ENCODE results near the gene RFTN1.

The RFTN1 gene

GRCh38 chr3:16388850-16389441, 124.6 kb downstream of the RFTN1 start:
- no peak for TF ChIP-seq CTCF (IDR thresholded peaks at IDR 0.05; ENCODE audit: extremely low read depth, insufficient read depth, missing control alignments)
- in situ Hi-C loops (cut with MboI; ENCODE audit: low pct_unique_long_range_greater_than_20kb, low sequenced_read_pairs, unreplicated experiment) = no loop called here
- DNase-seq (ENCODE audit: low spot score) = no peak

- in situ Hi-C loops (cut with MboI; ENCODE audit: low pct_unique_long_range_greater_than_20kb, low sequenced_read_pairs, unreplicated experiment) = no loop called here
- no peak for DNase-seq (ENCODE audit: low spot score)
These were observed 126.9 kb downstream of the RFTN1 start for GRCh38 chr3:16386561-16386960.

GRCh38 chr3:16385151-16385550, 128.3 kb downstream of the RFTN1 start:
- in situ Hi-C loops (cut with MboI; ENCODE audit: low pct_unique_long_range_greater_than_20kb, low sequenced_read_pairs, unreplicated experiment) = no loop called here
- no peak for TF ChIP-seq CTCF (IDR thresholded peaks at IDR 0.05; ENCODE audit: extremely low read depth, insufficient read depth, missing control alignments)
- DNase-seq (ENCODE audit: low spot score) = no peak

More at GRCh38 chr3:16386561-16386960, 126.9 kb downstream of the RFTN1 start:
- no peak for TF ChIP-seq CTCF (IDR thresholded peaks at IDR 0.05; ENCODE audit: extremely low read depth, insufficient read depth, missing control alignments)

- DNase-seq (ENCODE audit: low spot score) = no peak
- TF ChIP-seq CTCF (IDR thresholded peaks at IDR 0.05; ENCODE audit: extremely low read depth, insufficient read depth, missing control alignments) = no peak
- in situ Hi-C loops (cut with MboI; ENCODE audit: low pct_unique_long_range_greater_than_20kb, low sequenced_read_pairs, unreplicated experiment) = no loop called here
These were observed 129.6 kb downstream of the RFTN1 start for GRCh38 chr3:16383864-16384263.

- TF ChIP-seq CTCF (IDR thresholded peaks at IDR 0.05; ENCODE audit: extremely low read depth, insufficient read depth, missing control alignments) = no peak
- in situ Hi-C loops (cut with MboI; ENCODE audit: low pct_unique_long_range_greater_than_20kb, low sequenced_read_pairs, unreplicated experiment) = no loop called here
- no peak for DNase-seq (ENCODE audit: low spot score)
These were observed 130.7 kb downstream of the RFTN1 start for GRCh38 chr3:16382845-16383244.

- no peak for DNase-seq (ENCODE audit: low spot score)
- no peak for TF ChIP-seq CTCF (IDR thresholded peaks at IDR 0.05; ENCODE audit: extremely low read depth, insufficient read depth, missing control alignments)
- in situ Hi-C loops (cut with MboI; ENCODE audit: low pct_unique_long_range_greater_than_20kb, low sequenced_read_pairs, unreplicated experiment) = no loop called here
These were observed 132.1 kb downstream of the RFTN1 start for GRCh38 chr3:16381426-16381825.

Measured in GM13977 (cell line).